Measurements from ENCODE around the gene ADGRL1. TPM values are rescaled to one million over a fixed set of nuclear protein-coding genes. Genes with fewer than 3 reads are reported as not detected.

Gene ADGRL1
- total and polyA plus RNA-seq, 2 of the 8 experiments (the other 6 are each of a cell fraction or from before 2014, with no cell fraction given) = 95.6 to 112 TPM

DNA sequence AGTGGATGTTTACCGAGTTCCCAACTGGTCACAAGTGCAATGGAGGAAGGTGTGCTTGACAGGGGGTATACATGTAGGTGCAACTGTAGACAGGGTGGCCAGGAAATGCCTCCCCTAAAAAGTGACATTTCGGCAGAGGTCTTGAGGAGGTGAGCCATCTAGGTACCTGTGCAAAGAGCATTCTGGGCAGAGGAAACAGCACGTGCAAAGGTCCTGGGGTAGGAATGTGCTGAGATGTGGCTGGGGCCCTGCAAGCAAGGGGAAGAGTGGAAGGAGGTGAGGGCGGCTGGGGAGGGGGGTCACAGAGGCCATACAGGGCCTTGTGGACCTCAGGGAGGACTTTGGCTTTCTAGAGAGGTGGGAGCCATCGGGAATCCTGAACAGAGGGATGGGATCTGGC, 8.1 kb downstream of the ADGRL1 start:
- Histone ChIP-seq H3K18ac (ENCODE audit: extremely low read depth, low read length) (no peak overlapping the region), H3K27me3 (replicated peaks in 1 of 4; ENCODE audit: control insufficient read depth in 3 of 4, extremely low read depth in 1 of 4, insufficient read depth in 3 of 4, low read length in 3 of 4) (no peaks in the 10 kb centered on the region), H3K79me1 (ENCODE audit: low read depth, low read length) (peaks cover 16% of the 10 kb centered on the region), H3K36me3 (ENCODE audit: control insufficient read depth in 2 of 4, insufficient read depth in 4 of 4, low read length in 3 of 4) (no peaks in the 10 kb centered on the region), H3K9ac (replicated peaks in 1 of 4; ENCODE audit: extremely low read depth in 1 of 4, low read depth in 3 of 4, low read length in 3 of 4) (no peak overlapping the region), H3K4me2 (ENCODE audit: insufficient read depth in 1 of 2, low read depth in 2 of 2, low read length in 2 of 2) (no peak overlapping the region), H2AFZ (ENCODE audit: low read length) (no peak overlapping the region), H2BK12ac (ENCODE audit: low read depth, low read length) (no peak overlapping the region), H3K23me2 (ENCODE audit: low read depth, low read length) (no peaks in the 10 kb centered on the region), H4K20me1 (replicated peaks in 1 of 2; ENCODE audit: control insufficient read depth in 1 of 2, insufficient read depth in 2 of 2, low read length in 2 of 2) (peaks cover 20 to 24% of the 10 kb centered on the region in 2 experiments), H2AK5ac (ENCODE audit: low read depth, low read length) (no peak overlapping the region), H3K9me3 (ENCODE audit: insufficient read depth in 2 of 2, low read depth in 1 of 2, low read length in 1 of 2) (no peaks in the 10 kb centered on the region), H4K8ac (ENCODE audit: extremely low read depth, insufficient read depth, low read length) (no peak overlapping the region; the same call in 1 of the 2 replicates), H2BK120ac (replicated peaks; ENCODE audit: low read depth, low read length) (no peak overlapping the region), H2BK20ac (ENCODE audit: low read length) (no peak overlapping the region), H4K91ac (replicated peaks; ENCODE audit: insufficient read length, low read length) (no peak overlapping the region), H3K4me1 (replicated peaks in 1 of 4; ENCODE audit: control insufficient read depth in 3 of 4, insufficient read depth in 4 of 4, low read length in 3 of 4) (peaks cover 0 to 8% (median 3%) of the 10 kb centered on the region in 4 experiments; a peak in 4 of 7 replicates), H3K4me3 (ENCODE audit: extremely low read depth in 1 of 4, insufficient read depth in 2 of 4, low read depth in 3 of 4, low read length in 4 of 4) (no peak overlapping the region), H3K14ac (ENCODE audit: insufficient read length) (no peak overlapping the region), H2BK5ac (ENCODE audit: low read depth, low read length) (no peak overlapping the region), H3K79me2 (ENCODE audit: control insufficient read depth in 1 of 2, insufficient read depth in 2 of 2, low read length in 2 of 2) (peaks cover 25 to 98% of the 10 kb centered on the region in 2 experiments), H3K4ac (replicated peaks; ENCODE audit: insufficient read length, low read depth, low read length) (no peak overlapping the region), H3K23ac (ENCODE audit: insufficient read length) (no peak overlapping the region), H3K27ac (ENCODE audit: low read depth, low read length) (no peak overlapping the region), H2BK15ac (ENCODE audit: low read length) (no peak overlapping the region), H4K5ac (ENCODE audit: insufficient read length, low read depth, low read length) (no peak overlapping the region), H3K56ac (replicated peaks; ENCODE audit: insufficient read length, low read depth, low read length) (no peak overlapping the region)
- no peak for DNase-seq (ENCODE audit: low read depth in 1 of 2, low spot score in 2 of 2)
- TF ChIP-seq SIRT6 (IDR thresholded peaks at IDR 0.05; ENCODE audit: low read length) (no peak), POLR2A (IDR thresholded peaks at IDR 0.05; ENCODE audit: control extremely low read depth in 1 of 2, low read depth in 2 of 2, low read length in 2 of 2) (0 out of 3 replicates have a peak, but pooled peaks of 1 of the 2 experiments have one; percentile 12)
- FAIRE-seq = no peak
- WGBS, 2 experiments (ENCODE audit: extremely low coverage in 1 of 2, insufficient coverage in 1 of 2, insufficient read length in 1 of 2, insufficient replicate concordance in 2 of 2, low coverage in 1 of 2, low lambda C conversion rate in 2 of 2, missing lambda C conversion rate in 1 of 2) = 91% methylated on average over 5 of the region's 5 CpGs; no CpG with 5 or more reads in 1 of the 2 experiments
- POLR2A ChIA-PET (ENCODE audit: partially characterized antibody) = interaction anchor here (0.8 to 1.7 kb wide), 3 partner anchors 49 to 208 kb away, joined by 3 to 6 read pairs (median 3); no protein-coding TSS in a partner anchor
- CTCF ChIA-PET (ENCODE audit: partially characterized antibody) = interaction anchor here (0.8 to 13.2 kb wide), 10 partner anchors 14 to 282 kb away, joined by 3 to 171 read pairs (median 4); no protein-coding TSS in a partner anchor
